HCT116 (cell line): ENCODE measurements around the gene CNKSR3. TPM values are rescaled to one million over a fixed set of nuclear protein-coding genes. Genes with fewer than 3 reads are reported as not detected.

ENCODE experiments used
- ATAC-seq: fragments of 200-7000 bp; cut with Tn5 transposase; 2 replicates; pipeline ENCODE4 v1.9.1; 2020; ENCODE audit warnings: mild to moderate bottlenecking, moderate library complexity
- BruUV-seq: library from RNA; stranded (reverse); fragments of 400-500 nt; replicated peaks from 2 replicates; lab custom pipeline; 2021; lab: Mats Ljungman, UMichigan
- CTCF ChIA-PET: fragments of 300-600 bp; sonication (Branson Sonifier 250); formaldehyde crosslinking; loops from one replicate; lab custom pipeline; 2021; ENCODE audit warnings: antibody characterized with exemption; lab: Charles Lee
- POLR2A ChIA-PET: fragments of 300-600, 350-600 bp; sonication (Branson Sonifier 250); formaldehyde crosslinking; loops from one replicate; lab custom pipeline; 2021; ENCODE audit warnings: antibody characterized with exemption; lab: Charles Lee
- RAD21 ChIA-PET, 2 experiments: fragments of 300-600 bp; sonication (Branson Sonifier 250); formaldehyde crosslinking; loops; one replicate each; lab custom pipeline; 2023; ENCODE audit warnings: low total read pairs in 2 of 2; ENCODE audit not compliant: uncharacterized antibody in 2 of 2, unreplicated experiment in 2 of 2, low non-redundant PET in 1 of 2; lab: Charles Lee
- DNase-seq: peaks from one replicate; pipeline ENCODE4 v3.0.0-alpha.2; 2010; ENCODE audit warnings: low read depth, low spot score
- H2AFZ ChIP-seq: fragments of 200-600 bp; shearing (Covaris generic), sonication (generic); 2 replicates; pipeline ENCODE4 v1.6.1; 2017; ENCODE audit warnings: low read depth, mixed run types, mixed read lengths, antibody characterized with exemption, low read length; ENCODE audit not compliant: poor library complexity, severe bottlenecking
- H3K27ac ChIP-seq: 2 replicates; pipeline ENCODE4 v1.5.1; 2012; ENCODE audit warnings: low read depth, low read length
- H3K27me3 ChIP-seq: fragments of 200-600 bp; sonication (generic); 2 replicates; pipeline ENCODE4 v1.6.1; 2016; ENCODE audit warnings: mixed run types, low read length, mixed read lengths; ENCODE audit not compliant: insufficient read depth
- H3K36me3 ChIP-seq, 2 experiments: fragments of 200-500 bp in 1 of 2; fragments of 200-600 bp in 1 of 2; sonication (Bioruptor generic) in 1 of 2; sonication (generic) in 1 of 2; 2 replicates each; pipeline versions ENCODE4 v1.5.1 to v1.6.1; 2014 to 2016; ENCODE audit warnings: low read length in 2 of 2, inconsistent platforms in 1 of 2, mixed read lengths in 1 of 2, mixed run types in 1 of 2; ENCODE audit not compliant: insufficient read depth in 2 of 2, control insufficient read depth in 1 of 2
- H3K4me1 ChIP-seq, 2 experiments: fragments of 200-600 bp in 1 of 2; sonication (generic) in 1 of 2; 2 replicates each; pipeline versions ENCODE4 v1.5.1 to v1.6.1; 2012 to 2017; ENCODE audit warnings: low read length in 2 of 2, inconsistent platforms in 1 of 2, mild to moderate bottlenecking in 1 of 2, mixed read lengths in 1 of 2, mixed run types in 1 of 2, moderate library complexity in 1 of 2; ENCODE audit not compliant: insufficient read depth in 2 of 2, control insufficient read depth in 1 of 2
- H3K4me2 ChIP-seq: fragments of 200-600 bp; sonication (generic); 2 replicates; pipeline ENCODE4 v1.6.1; 2017; ENCODE audit warnings: mixed run types, low read length, mixed read lengths
- H3K4me3 ChIP-seq, 2 experiments: fragments of 200-600 bp in 1 of 2; sonication (generic) in 1 of 2; replicated peaks in 1 of 2; 2 replicates each; pipeline ENCODE4 v1.5.1; 2011 to 2016; ENCODE audit warnings: low read length in 2 of 2, control low read depth in 1 of 2, low read depth in 1 of 2, mild to moderate bottlenecking in 1 of 2, mixed read lengths in 1 of 2, mixed run types in 1 of 2
- H3K79me2 ChIP-seq: fragments of 200-600 bp; sonication (generic); 2 replicates; pipeline ENCODE4 v1.6.1; 2017; ENCODE audit warnings: mild to moderate bottlenecking, mixed run types, low read length, moderate library complexity, mixed read lengths; ENCODE audit not compliant: insufficient read depth
- H3K9ac ChIP-seq: fragments of 200-600 bp; sonication (generic); 2 replicates; pipeline ENCODE4 v1.6.1; 2016; ENCODE audit warnings: low read length, mixed read lengths
- H3K9me2 ChIP-seq: fragments of 200-600 bp; sonication (generic), shearing (Covaris generic); 2 replicates; pipeline ENCODE4 v1.6.1; 2017; ENCODE audit warnings: mixed run types, mild to moderate bottlenecking, moderate library complexity; ENCODE audit not compliant: insufficient read depth
- H3K9me3 ChIP-seq, 2 experiments: fragments of 200-500 bp in 1 of 2; fragments of 200-600 bp in 1 of 2; sonication (Bioruptor generic) in 1 of 2; sonication (generic) in 1 of 2; 2 replicates each; pipeline ENCODE4 v1.6.1; 2014 to 2017; ENCODE audit warnings: low read length in 2 of 2, mixed read lengths in 2 of 2, inconsistent platforms in 1 of 2, low read depth in 1 of 2, mild to moderate bottlenecking in 1 of 2, mixed run types in 1 of 2, moderate library complexity in 1 of 2; ENCODE audit not compliant: control insufficient read depth in 1 of 2, insufficient read depth in 1 of 2
- H4K20me1 ChIP-seq: fragments of 200-600 bp; sonication (generic), shearing (Covaris generic); 2 replicates; pipeline ENCODE4 v1.6.1; 2017; ENCODE audit warnings: mixed run types, mild to moderate bottlenecking, moderate library complexity; ENCODE audit not compliant: insufficient read depth
- ATF3 ChIP-seq: IDR thresholded peaks from 2 replicates; pipeline ENCODE4 v1.6.1; 2012
- CBX3 ChIP-seq: IDR thresholded peaks from 2 replicates; pipeline ENCODE4 v1.6.1; 2012; ENCODE audit warnings: low read depth
- CEBPB ChIP-seq: IDR thresholded peaks from 2 replicates; pipeline ENCODE4 v1.6.1; 2012; ENCODE audit warnings: low read depth
- CTCF ChIP-seq, 3 experiments: fragments of 200-600 bp in 1 of 3; sonication (generic) in 1 of 3; IDR thresholded peaks in 2 of 3; conservative IDR thresholded peaks in 1 of 3; 2 replicates each; pipeline ENCODE4 v1.5.1; 2012 to 2017; ENCODE audit warnings: low read depth in 2 of 3, low read length in 2 of 3, antibody characterized with exemption in 1 of 3, borderline replicate concordance in 1 of 3, control low read depth in 1 of 3, mild to moderate bottlenecking in 1 of 3, mixed read lengths in 1 of 3, mixed run types in 1 of 3, moderate library complexity in 1 of 3; ENCODE audit not compliant: insufficient read depth in 1 of 3
- ELF1 ChIP-seq: IDR thresholded peaks from 2 replicates; pipeline ENCODE4 v1.6.1; 2012; ENCODE audit warnings: low read depth, borderline replicate concordance
- EZH2 ChIP-seq: fragments of 200-600 bp; sonication (generic); IDR thresholded peaks from 2 replicates; pipeline ENCODE4 v1.6.1; 2017; ENCODE audit warnings: antibody characterized with exemption, mixed run types
- EZH2phosphoT487 ChIP-seq: fragments of 200-600 bp; IDR thresholded peaks from 2 replicates; pipeline ENCODE4 v1.6.1; 2018; ENCODE audit warnings: antibody characterized with exemption, borderline replicate concordance
- FOSL1 ChIP-seq: IDR thresholded peaks from 2 replicates; pipeline ENCODE4 v1.6.1; 2012; ENCODE audit warnings: low read depth
- JUND ChIP-seq: IDR thresholded peaks from 2 replicates; pipeline ENCODE4 v1.6.1; 2012
- MAX ChIP-seq: IDR thresholded peaks from 2 replicates; pipeline ENCODE4 v1.6.1; 2012
- POLR2A ChIP-seq: IDR thresholded peaks from 2 replicates; pipeline ENCODE4 v1.7.0; 2011; ENCODE audit warnings: borderline replicate concordance; ENCODE audit not compliant: insufficient read depth, insufficient read length; ENCODE audit errors: extremely low read depth
- POLR2AphosphoS5 ChIP-seq: IDR thresholded peaks from 2 replicates; pipeline ENCODE4 v1.6.1; 2011; ENCODE audit warnings: mild to moderate bottlenecking, low read depth, low read length, moderate library complexity
- SIN3A ChIP-seq: IDR thresholded peaks from 2 replicates; pipeline ENCODE4 v1.6.1; 2012; ENCODE audit warnings: low read depth
- SP1 ChIP-seq: IDR thresholded peaks from 2 replicates; pipeline ENCODE4 v1.6.1; 2012; ENCODE audit warnings: low read depth
- SRF ChIP-seq: IDR thresholded peaks from 2 replicates; pipeline ENCODE4 v1.6.1; 2012; ENCODE audit warnings: low read depth
- TCF7L2 ChIP-seq: IDR thresholded peaks from 2 replicates; pipeline ENCODE4 v1.7.0; 2011; ENCODE audit warnings: borderline replicate concordance, inconsistent platforms; ENCODE audit not compliant: insufficient read depth, insufficient read length; ENCODE audit errors: extremely low read depth
- YY1 ChIP-seq: IDR thresholded peaks from 2 replicates; pipeline ENCODE4 v1.6.1; 2011; ENCODE audit warnings: low read length, low read depth, moderate library complexity, mild to moderate bottlenecking; ENCODE audit not compliant: insufficient replicate concordance; ENCODE audit errors: extremely low read depth
- ZFX ChIP-seq: fragments of 450-650 bp; IDR thresholded peaks from 2 replicates; pipeline ENCODE4 v1.6.1; 2017
- ZNF274 ChIP-seq: fragments of 200-500 bp; sonication (Bioruptor generic); IDR thresholded peaks from 2 replicates; pipeline ENCODE4 v1.6.1; 2014; ENCODE audit warnings: mild to moderate bottlenecking, low read depth, low read length, inconsistent platforms
- intact Hi-C: fragments of 100-400 bp; cut with micrococcal nuclease; formaldehyde crosslinking; loops from 2 replicates; pipeline ENCODE4 v1.10.0; 2022
- total RNA-seq: library from RNA; stranded (reverse); gene quantifications from one replicate; pipeline ENCODE4 v1.2.1, GENCODE V29; 2021; ENCODE audit not compliant: unreplicated experiment
- TF ChIP-seq, protein P1 (sequence below): IDR thresholded peaks from 2 replicates; pipeline ENCODE4 v1.6.1; 2011; ENCODE audit warnings: mild to moderate bottlenecking, low read length, moderate library complexity; ENCODE audit not compliant: insufficient replicate concordance; ENCODE audit errors: extremely low read depth

Gene CNKSR3
- total RNA-seq, 1 experiment from 2014 or later = 15.4 TPM

GRCh38 chr6:154481521-154482013, 28.9 kb downstream of the CNKSR3 start:
- ChIA-PET RAD21 (no interaction called here), POLR2A (no interaction called here), CTCF (no interaction called here)
- Histone ChIP-seq H3K9ac (no peak overlapping the region), H3K9me3 (no peaks in the 10 kb centered on the region), H3K4me3 (no peak overlapping the region), H3K4me1 (peaks cover 0 to 6% of the 10 kb centered on the region in 2 experiments; a peak in 1 of 4 replicates), H3K27me3 (no peaks in the 10 kb centered on the region), H3K36me3 (no peaks in the 10 kb centered on the region), H3K9me2 (no peaks in the 10 kb centered on the region), H3K79me2 (peaks cover 17% of the 10 kb centered on the region; the same call in 1 of the 2 replicates), H3K4me2 (no peak overlapping the region), H4K20me1 (no peaks in the 10 kb centered on the region), H2AFZ (no peak overlapping the region), H3K27ac (no peak overlapping the region)
- DNase-seq = no peak
- ATAC-seq = no peak
- TF ChIP-seq CEBPB (no peak), EZH2 (no peak), YY1 (no peak), SIN3A (no peak), SRF (no peak), POLR2AphosphoS5 (no peak), FOSL1 (no peak), SP1 (no peak), ZNF274 (no peak), CBX3 (no peak), ZFX (no peak), POLR2A (no peak), EZH2phosphoT487 (no peak), TCF7L2 (no peak), MAX (no peak), ATF3 (no peak), ELF1 (no peak), CTCF (IDR thresholded peaks at IDR 0.05 in 2 of 3, conservative IDR thresholded peaks at IDR 0.05 in 1 of 3; ENCODE audit: borderline replicate concordance in 1 of 3, insufficient read depth in 1 of 3, low read depth in 2 of 3, low read length in 2 of 3) (no peak), JUND (no peak)
- TF ChIP-seq, protein P1, sequence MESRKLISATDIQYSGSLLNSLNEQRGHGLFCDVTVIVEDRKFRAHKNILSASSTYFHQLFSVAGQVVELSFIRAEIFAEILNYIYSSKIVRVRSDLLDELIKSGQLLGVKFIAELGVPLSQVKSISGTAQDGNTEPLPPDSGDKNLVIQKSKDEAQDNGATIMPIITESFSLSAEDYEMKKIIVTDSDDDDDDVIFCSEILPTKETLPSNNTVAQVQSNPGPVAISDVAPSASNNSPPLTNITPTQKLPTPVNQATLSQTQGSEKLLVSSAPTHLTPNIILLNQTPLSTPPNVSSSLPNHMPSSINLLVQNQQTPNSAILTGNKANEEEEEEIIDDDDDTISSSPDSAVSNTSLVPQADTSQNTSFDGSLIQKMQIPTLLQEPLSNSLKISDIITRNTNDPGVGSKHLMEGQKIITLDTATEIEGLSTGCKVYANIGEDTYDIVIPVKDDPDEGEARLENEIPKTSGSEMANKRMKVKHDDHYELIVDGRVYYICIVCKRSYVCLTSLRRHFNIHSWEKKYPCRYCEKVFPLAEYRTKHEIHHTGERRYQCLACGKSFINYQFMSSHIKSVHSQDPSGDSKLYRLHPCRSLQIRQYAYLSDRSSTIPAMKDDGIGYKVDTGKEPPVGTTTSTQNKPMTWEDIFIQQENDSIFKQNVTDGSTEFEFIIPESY = no peak
- BruUV-seq = no TSS peak
- intact Hi-C loops = no loop called here
